ENCODE results near the gene PCDH10.

DNA sequence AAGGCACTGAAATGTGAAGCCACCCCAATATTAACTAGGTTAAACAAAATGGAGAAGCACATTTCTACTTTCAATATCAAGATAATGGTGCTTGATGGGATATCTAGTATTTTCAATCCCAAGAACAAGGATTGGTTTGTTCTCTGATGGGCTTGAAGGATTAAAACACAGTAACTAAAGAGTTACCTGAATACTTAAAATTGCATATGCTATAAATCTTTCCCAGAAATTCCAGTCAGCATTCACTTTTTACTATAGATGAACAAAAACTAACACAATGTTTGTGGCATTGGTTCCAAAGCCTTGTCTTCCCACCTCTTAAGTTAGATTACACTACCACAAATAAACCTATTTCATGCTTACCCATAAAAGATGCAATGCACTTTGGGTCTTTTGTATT is 3.9 kb upstream of the PCDH10 start:
- TF ChIP-seq CTCF (IDR thresholded peaks at IDR 0.05) (no peak), EP300 (IDR thresholded peaks at IDR 0.05) (no peak)
